Psoas muscle (tissue), 8 donors: ENCODE data around the gene USP24. TPM values are rescaled to one million over a fixed set of nuclear protein-coding genes. Genes with fewer than 3 reads are reported as not detected.
A peak's percentile ranks its signal among the peaks of the same experiment; 100 is the strongest.
"Not testable (repeated sequence)": the region's sequence is repeated elsewhere in the genome, so short reads cannot be mapped to it uniquely, and the experiment has no call there.

ENCODE experiments used
- ATAC-seq, 4 donors: fragments of 200-7000 bp; cut with Tn5 transposase; one replicate each; pipeline ENCODE4 v1.9.1; 2020; ENCODE audit warnings: moderate library complexity in 3 of 4, mild to moderate bottlenecking in 2 of 4
- DNase-seq, 2 donors: peaks; one replicate each; pipeline ENCODE4 v3.0.0-alpha.2; 2020
- H3K27ac ChIP-seq: fragments of 200-600 bp; one replicate; pipeline ENCODE4 v1.8.0; 2022
- H3K27me3 ChIP-seq, 3 donors: fragments of 200-600 bp in 1 of 3; one replicate each; pipeline versions ENCODE4 v1.6.1 to v1.8.0; 2013 to 2022; ENCODE audit warnings: low read length in 2 of 3, mild to moderate bottlenecking in 2 of 3, moderate library complexity in 1 of 3; ENCODE audit not compliant: insufficient read depth in 3 of 3
- H3K36me3 ChIP-seq, 2 donors: fragments of 200-600 bp in 1 of 2; one replicate each; pipeline versions ENCODE4 v1.6.1 to v1.8.0; 2013 to 2022; ENCODE audit warnings: low read depth in 1 of 2, mild to moderate bottlenecking in 1 of 2, moderate library complexity in 1 of 2; ENCODE audit not compliant: insufficient read depth in 1 of 2
- H3K4me1 ChIP-seq: fragments of 200-600 bp; one replicate; pipeline ENCODE4 v1.8.0; 2022
- H3K4me3 ChIP-seq: fragments of 200-600 bp; one replicate; pipeline ENCODE4 v1.8.0; 2022; ENCODE audit warnings: mild to moderate bottlenecking
- H3K9me3 ChIP-seq: fragments of 200-600 bp; one replicate; pipeline ENCODE4 v1.8.0; 2022
- CTCF ChIP-seq: fragments of 200-600 bp; IDR thresholded peaks from one replicate; pipeline ENCODE4 v1.8.0; 2022; ENCODE audit warnings: antibody characterized with exemption
- WGBS, 3 donors: extraction: QIAGEN DNeasy Blood & Tissue Kit; methylation state at CpG; one replicate each; pipeline versions ENCODE4 v1.1.6 to v1.1.7; 2013; 5-methylcytosine and 5-hydroxymethylcytosine counted together
- intact Hi-C, 2 donors: fragments of 100-400 bp; cut with DNase I; formaldehyde crosslinking; loops; one replicate each; pipeline versions ENCODE4 v1.11.0 to v1.14.2; 2022
- polyA plus RNA-seq, 3 donors: library from polyadenylated mRNA; stranded (reverse); fragments of 200-250 nt; gene quantifications; one replicate each; pipeline ENCODE4 v1.2.3, GENCODE V29; 2013
- total RNA-seq, 4 donors: library from RNA; stranded (reverse); fragmentation: NEBNext Ultra II Directional in 2 of 4; extraction: Animal tissue kit (Norgen Biotek cat#: 25700) in 2 of 4; gene quantifications; one replicate each; pipeline versions ENCODE4 v1.2.1 to v1.2.4, GENCODE V29; 2021 to 2023
- donor health status: healthy with polysubstance abuse.
- donor health status: DM: no; HTN: no; CAD: no; lungs with moderate emphysema.
- donor health status: Bipolar disorder and iron deficiency.
- donor health status: healthy.
- donor health status: DM: yes; HTN: yes; CAD: no.
- donor health status: DM: no; HTN: no; CAD: no.
- donor health status: DM: no; HTN: no; CAD: no.
- donor health status: DM: yes; HTN: yes; CAD: no.

USP24 gene
- total and polyA plus RNA-seq, 7 donors: 14.6 to 67.9 (median 53.2) TPM

- Histone ChIP-seq H3K27ac (no peak overlapping the region), H3K27me3 (no peaks in the 10 kb centered on the region), H3K36me3 (no peaks in the 10 kb centered on the region), H3K4me1 (peaks cover 23% of the 10 kb centered on the region), H3K9me3 (no peaks in the 10 kb centered on the region), H3K4me3 (no peak overlapping the region)
- no peak for TF ChIP-seq CTCF
- 72 to 77% (median 75%) methylated on average over 5 of the region's 5 CpGs for WGBS, 3 donors
- no peak for DNase-seq
- ATAC-seq: no peak
- intact Hi-C loops: no loop called here
These were observed 18.1 kb upstream of the USP24 start for GRCh38 chr1:55233145-55233777.

- 61 to 82% (median 65%) methylated on average over 6 of the region's 6 CpGs for WGBS, 3 donors
- H3K9me3 ChIP-seq: peaks cover 3% of the 10 kb centered on the region
- no peaks in the 10 kb centered on the region for H3K27me3 ChIP-seq
- intact Hi-C loops: no loop called here
- ATAC-seq: no peak
- H3K27ac ChIP-seq: no peak overlapping the region
- H3K4me1 ChIP-seq: peaks cover 23% of the 10 kb centered on the region
- H3K4me3 ChIP-seq: no peak overlapping the region
- DNase-seq: no peak
- no peaks in the 10 kb centered on the region for H3K36me3 ChIP-seq
- no peak for TF ChIP-seq CTCF
These were observed 17.4 kb upstream of the USP24 start for GRCh38 chr1:55232448-55233144.

GRCh38 chr1:55231745-55232144 lies 16.6 kb upstream of the USP24 start:
- H3K4me3 ChIP-seq: no peak overlapping the region
- H3K27ac ChIP-seq: peak overlapping the region; percentile 84
- no peak for ATAC-seq
- no peak for TF ChIP-seq CTCF
- H3K36me3 ChIP-seq: no peaks in the 10 kb centered on the region
- peaks cover 8% of the 10 kb centered on the region for H3K9me3 ChIP-seq
- WGBS, 3 donors: 84 to 92% (median 87%) methylated on average over 3 of the region's 3 CpGs
- no peaks in the 10 kb centered on the region for H3K27me3 ChIP-seq
- intact Hi-C loops: no loop called here
- peaks cover 23% of the 10 kb centered on the region for H3K4me1 ChIP-seq
- no peak for DNase-seq

GRCh38 chr1:55230659-55231058 lies 15.5 kb upstream of the USP24 start:
- ATAC-seq: peak; percentile 51 to 96 (median 95)
- H3K9me3 ChIP-seq: peaks cover 8% of the 10 kb centered on the region
- H3K4me1 ChIP-seq: peaks cover 23% of the 10 kb centered on the region
- no peak for DNase-seq
- intact Hi-C loops: no loop called here
- peak overlapping the region; percentile 84 for H3K27ac ChIP-seq
- 27 to 43% (median 35%) methylated on average over 3 of the region's 3 CpGs for WGBS, 3 donors
- no peaks in the 10 kb centered on the region for H3K27me3 ChIP-seq
- no peak overlapping the region for H3K4me3 ChIP-seq
- TF ChIP-seq CTCF: no peak
- no peaks in the 10 kb centered on the region for H3K36me3 ChIP-seq

GRCh38 chr1:55229726-55230125 lies 14.6 kb upstream of the USP24 start:
- peaks cover 23% of the 10 kb centered on the region for H3K4me1 ChIP-seq
- H3K4me3 ChIP-seq, DNase-seq, H3K36me3 ChIP-seq, intact Hi-C loops, H3K9me3 ChIP-seq, H3K27me3 ChIP-seq: not testable (repeated sequence)
- peak overlapping the region; percentile 84 for H3K27ac ChIP-seq
- WGBS, 3 donors: 40 to 83% (median 50%) methylated on average over 4 of the region's 4 CpGs
- peak; percentile 39 to 88 (median 70) for ATAC-seq
